ACHN (cell line): ENCODE results near the gene TTC31.
A peak's percentile ranks its signal among the peaks of the same experiment; 100 is the strongest.

Source experiments
- DNase-seq: peaks from one replicate; pipeline ENCODE4 v3.0.0-alpha.2; 2015
- in situ Hi-C: cut with HindIII; loops from 2 replicates; pipeline ENCODE4 v1.10.0; 2017; ENCODE audit warnings: low sequenced_read_pairs, low pct_ligation_motif_present, low pct_unique_long_range_greater_than_20kb

TTC31 gene

DNA sequence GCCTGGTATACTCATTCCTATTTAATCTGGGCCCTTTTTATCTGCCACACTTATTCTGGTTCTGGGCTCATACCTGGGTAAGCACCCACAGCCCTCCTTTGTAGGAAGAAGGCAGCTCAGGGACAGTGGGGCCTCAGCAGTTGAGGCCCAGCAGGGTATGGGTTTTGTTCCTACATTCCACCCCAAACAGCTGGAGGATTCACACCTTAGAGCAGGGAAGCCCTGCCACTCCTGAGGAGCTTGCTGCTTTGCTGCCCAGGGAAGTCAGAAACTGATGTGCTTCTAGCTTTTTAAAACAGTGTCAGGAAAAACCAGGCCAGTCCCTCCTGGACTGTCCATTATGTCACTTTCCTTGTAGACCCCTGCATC, 17.7 kb downstream of the TTC31 start:
- in situ Hi-C loops, result no loop called here
- DNase-seq, result no peak

DNA sequence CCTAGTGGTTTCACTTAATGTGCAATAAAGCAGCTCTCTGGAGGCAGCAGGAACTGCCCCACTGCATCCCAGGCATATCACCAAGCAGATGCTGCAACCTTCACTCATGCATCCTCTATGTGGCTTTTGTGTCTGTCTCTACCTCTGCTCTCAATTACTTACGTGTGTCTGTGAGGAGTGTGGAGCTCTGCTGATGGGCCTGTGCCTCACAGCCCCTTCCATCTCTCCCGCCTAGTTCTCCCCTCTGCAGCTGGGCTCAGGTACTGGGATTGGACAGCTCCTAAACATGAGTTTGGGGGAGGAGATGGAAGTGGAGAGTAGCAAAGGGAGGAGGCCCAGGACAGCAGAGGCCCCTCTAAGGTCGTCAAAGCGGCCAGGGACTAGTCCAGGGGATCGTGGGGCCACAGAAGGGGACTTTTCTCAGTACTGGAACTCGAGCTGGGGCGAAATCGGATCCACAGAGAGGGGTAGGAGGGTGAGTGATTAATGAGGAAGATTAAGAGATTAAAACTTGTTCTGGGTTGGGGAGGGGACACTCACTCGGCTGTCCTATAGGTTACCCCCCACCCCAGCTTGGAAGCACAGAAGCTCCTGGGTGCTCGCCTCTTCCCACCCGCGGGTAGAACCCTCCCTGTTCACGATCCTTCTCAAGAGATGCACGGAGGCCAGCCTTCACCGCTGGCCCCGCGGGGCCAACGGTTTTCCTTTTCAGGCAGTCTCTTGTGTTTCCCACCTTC, 18.6 kb downstream of the TTC31 start:
- no peak for DNase-seq
- in situ Hi-C loops, result no loop called here

DNA sequence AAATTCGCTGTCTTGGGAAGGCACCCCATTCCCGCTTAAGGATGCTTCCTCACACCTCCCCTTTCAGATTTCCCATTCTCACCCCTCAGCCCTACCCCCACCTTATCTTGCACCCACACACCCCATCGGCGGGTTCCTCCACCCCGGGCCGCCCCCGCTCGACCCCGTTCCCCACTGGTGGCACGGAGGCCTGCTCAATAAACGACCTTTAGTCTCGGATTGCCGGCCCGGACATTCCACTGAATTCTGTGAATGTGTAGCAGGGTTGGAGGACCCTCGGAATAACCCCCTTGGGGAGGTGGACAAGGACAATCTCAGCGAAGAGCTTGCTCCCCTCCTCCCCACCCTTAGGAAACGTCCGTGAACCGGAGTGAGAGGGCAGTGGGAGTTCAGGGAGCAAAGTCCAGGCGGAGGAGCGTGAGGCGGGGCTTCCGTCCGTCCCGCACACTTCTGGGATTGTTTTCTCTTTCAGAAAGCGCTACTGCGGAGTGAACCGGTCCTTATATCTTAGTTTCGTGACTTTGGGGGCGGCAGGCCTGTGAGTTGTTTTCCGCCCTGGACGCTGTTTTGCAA, 19.4 kb downstream of the TTC31 start:
- peak; percentile 56 for DNase-seq
- in situ Hi-C loops, result no loop called here

DNA sequence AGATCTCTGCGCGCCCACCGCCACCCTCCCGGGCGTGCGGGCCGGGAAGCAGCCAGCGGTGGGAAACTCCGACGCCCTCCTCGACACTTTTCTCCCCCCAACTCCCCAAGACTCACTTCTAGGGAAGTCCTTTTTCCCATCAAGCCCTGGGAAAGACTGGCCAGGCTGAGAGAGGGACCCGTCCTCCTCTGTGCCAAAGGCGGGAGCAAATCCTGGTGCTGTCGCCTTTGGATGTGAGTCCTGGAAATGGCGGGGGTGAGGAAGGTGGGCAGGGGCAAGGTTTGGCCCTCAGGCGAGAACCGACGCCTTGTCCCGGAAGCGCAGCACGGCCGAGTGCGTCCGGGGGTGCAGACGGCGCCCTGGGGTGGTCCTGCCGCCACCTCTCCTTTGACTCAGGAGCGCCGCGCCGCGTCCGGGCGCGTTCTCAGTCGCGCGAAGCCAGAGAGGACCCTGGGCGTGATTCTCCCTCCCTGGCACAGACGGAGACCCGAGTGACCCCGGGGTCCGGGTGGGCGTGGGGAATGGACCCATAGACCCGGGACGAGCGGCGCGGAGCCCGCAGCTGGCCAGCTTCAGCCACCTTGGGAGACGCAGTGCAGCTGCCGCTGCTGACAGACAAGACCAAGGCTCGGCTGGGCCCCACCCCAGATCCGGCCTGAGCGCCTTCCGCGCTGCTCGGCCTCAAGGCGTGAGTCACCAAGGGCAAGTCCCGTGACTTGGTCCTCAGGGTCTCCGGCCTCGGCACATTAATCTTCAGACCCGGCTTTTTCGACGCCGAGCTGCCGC, 20.0 kb downstream of the TTC31 start:
- in situ Hi-C loops, result no loop called here
- DNase-seq, result peak; percentile 81

DNA sequence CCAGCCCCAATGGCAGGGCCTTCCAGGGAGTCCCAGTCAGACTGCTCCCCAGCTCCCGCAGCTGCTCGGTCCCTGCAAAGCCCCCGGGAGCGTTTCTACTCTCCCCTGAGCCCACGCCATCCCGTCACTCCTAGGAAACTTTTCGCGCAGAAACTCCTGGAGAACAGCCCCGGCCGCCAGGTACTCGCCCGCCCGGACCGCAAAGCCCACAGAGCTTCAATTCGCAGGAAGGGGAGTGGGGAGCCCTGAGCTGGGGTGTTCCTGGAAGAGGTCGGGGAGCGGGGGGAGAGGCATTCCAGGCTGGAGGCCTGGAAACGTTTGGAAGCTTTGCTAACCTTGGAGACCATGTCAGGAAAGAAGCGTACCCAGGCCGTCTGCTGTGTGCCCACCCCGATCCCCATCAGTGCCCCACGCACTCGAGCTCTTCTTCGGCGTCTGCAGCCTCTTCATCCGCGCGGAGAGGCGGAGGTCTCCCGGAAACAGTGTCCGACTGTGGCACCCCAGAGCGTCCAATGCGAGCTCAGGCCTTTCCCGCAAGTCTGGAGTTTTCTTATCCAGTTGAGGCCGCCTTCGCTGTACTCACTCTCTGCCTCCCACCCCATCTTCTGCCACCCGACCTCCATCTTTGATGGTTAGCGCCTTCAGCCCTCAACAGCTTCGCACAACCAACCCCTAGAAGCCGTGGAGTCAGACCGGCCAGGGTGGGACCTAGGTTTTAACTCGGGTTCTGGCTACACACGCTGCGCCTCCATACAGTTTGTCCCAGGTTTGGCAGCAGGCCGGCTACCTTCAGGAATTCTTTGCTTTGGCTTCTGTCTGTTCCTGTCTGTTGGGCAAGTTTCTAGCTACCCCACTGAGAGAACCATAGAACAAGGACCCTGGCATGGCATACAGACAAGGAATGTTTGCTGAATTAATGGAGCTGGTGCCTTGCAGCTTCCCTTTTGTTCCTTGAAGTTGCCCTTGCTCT, 20.9 kb downstream of the TTC31 start:
- no peak for DNase-seq
- in situ Hi-C loops, result no loop called here

DNA sequence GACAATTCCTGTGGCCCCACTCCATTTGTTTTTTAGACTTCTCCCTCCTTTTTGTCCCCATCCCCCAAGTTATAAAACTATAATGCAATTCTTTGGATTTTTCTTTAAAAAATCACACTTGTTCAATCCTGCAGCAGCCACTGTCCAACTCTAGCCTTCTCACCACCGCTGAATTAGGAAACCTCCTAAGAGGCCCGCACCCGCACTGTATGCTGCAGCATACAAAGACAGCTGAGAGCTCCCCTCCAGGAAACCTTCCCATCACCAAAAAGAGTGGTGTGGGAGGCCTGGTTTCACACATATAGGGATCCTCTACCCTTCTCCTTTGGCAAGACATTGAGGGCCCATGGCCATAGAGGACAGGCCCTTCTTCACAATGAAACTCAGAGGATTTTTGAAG, 21.7 kb downstream of the TTC31 start:
- in situ Hi-C loops, result no loop called here

DNA sequence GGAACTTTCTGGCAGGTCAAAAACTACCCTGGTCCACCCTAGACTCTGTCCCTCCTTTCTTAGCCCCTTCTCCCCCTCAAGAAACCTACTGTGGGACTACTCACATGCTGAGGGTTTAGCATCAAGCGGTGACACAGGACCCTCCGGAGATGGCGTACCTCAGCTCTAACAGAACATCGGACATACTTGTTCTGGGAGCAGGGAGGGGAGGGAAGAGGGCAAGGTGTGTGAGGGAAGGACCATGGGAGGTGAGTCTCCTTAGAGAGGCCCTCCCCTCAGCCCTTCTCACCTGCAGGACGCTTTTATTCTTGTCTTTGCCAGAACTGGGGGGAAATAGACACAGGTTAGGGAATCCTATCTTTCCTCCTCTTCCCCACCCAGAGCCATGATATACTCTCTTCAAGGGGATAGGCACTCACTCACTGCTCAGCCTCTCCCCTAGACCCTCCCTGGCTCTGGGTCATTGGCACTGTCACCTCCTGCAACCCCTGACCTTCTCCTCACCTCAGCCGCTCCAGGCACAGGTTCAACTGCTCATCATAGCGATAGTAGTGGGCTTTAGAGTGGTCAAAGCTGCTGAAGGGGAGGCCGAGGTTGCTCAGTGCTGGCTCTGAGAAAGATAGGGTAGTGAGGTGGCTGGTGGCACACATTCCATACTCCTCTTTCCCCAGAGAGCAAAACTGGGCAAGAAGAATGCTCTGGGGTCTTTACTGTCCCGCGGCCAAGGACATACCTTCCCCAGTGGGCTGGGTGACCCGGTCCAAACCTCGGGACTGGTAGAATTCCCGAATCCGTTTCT, 22.8 kb downstream of the TTC31 start:
- no peak for DNase-seq
- in situ Hi-C loops, result no loop called here

More for the DNA sequence above, 21.7 kb downstream of the TTC31 start:
- DNase-seq, result no peak

DNA sequence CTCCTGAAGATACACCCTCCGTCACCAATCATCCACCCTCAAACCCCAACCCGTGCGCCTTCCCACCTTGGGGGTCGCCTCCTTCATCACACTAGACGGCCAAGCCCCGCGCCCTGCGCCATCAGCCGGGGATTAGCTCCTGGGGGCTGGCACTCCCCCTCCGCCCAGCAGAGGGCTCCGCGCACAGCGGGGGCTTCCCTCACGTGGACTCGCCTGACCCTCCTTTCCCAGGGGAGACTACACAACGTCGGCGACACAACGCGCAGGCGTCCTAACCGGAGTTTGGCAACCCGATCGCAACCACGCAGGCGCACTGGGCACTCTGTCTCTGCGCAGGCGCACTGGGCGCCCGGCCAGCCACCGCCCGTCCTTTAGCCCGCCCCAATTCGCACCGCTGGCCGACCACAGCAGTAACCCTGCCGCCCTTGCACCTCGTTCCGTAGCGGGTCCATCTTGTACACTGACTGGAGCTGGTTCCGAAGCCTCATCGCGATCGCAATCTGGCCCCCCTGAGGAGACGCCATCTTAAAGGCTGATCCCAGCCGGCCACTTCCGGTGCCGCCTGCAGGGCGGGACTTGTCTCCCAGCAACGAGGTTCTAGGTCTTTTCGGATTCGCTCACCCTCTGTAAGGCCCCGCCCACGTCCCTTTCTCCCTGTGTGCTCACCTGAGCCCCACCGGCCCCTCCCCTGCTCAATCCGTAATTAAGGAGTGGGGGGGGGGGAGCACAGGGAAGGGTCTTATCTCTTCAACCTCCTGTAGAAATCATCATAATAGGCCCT, 24.5 kb downstream of the TTC31 start, which contains the start of gene PCGF1:
TSS of gene PCGF1 (minus strand) at position 551 of the 781 bp plus-strand sequence. CDS start at position 524, 27 bp downstream.
- DNase-seq, result peak; percentile 99
- in situ Hi-C loops, result no loop called here

DNA sequence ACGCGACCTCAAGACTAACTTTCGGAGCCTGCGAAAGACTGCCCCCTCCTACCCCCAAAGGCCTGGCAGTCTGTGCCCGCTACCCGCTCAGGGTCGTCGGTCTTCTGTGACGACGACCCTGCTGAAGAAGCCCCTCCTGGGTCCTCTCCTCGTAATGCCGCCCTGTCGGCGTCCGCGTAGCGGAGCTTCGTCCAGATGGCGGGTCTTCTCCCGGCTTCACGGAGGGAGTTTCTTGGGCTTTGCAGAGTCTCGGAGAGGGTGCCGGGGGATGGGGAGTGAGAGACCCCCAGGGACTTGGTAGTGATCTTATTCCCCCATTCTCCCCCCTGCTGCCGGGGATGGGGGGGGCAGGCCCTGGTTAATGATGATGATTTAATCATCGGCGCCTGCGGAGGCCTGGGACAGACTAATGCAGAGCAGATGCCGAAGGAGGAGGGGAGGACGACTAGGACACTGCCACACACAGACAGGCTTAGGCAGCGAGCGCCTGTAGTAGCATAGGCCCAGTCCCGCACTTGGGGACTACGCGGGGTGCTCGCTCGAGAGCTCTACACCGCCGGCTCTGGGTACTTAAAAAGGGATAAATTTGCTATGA, 25.1 kb downstream of the TTC31 start:
- peak; percentile 32 for DNase-seq
- in situ Hi-C loops, result no loop called here

DNA sequence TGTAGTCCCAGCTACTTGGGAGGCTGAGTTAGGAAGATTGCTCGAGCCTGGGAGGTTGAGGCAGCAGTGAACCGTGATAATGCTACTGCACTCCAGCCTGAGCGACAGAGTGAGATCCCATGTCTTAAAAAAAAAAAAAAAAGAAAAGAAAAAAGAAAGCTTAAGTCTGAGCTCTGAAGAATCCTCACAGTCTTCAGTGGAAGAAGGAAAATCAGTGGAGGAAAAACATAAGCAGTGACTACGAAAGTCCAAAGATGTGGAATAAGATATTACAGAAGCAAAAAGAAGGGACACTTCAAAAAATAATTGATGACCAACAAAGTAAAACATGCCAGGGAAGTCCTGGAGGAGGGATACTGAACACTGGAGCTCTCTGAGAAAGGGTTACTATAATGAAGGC, 27.4 kb downstream of the TTC31 start:
- in situ Hi-C loops, result no loop called here
- DNase-seq, result no peak

DNA sequence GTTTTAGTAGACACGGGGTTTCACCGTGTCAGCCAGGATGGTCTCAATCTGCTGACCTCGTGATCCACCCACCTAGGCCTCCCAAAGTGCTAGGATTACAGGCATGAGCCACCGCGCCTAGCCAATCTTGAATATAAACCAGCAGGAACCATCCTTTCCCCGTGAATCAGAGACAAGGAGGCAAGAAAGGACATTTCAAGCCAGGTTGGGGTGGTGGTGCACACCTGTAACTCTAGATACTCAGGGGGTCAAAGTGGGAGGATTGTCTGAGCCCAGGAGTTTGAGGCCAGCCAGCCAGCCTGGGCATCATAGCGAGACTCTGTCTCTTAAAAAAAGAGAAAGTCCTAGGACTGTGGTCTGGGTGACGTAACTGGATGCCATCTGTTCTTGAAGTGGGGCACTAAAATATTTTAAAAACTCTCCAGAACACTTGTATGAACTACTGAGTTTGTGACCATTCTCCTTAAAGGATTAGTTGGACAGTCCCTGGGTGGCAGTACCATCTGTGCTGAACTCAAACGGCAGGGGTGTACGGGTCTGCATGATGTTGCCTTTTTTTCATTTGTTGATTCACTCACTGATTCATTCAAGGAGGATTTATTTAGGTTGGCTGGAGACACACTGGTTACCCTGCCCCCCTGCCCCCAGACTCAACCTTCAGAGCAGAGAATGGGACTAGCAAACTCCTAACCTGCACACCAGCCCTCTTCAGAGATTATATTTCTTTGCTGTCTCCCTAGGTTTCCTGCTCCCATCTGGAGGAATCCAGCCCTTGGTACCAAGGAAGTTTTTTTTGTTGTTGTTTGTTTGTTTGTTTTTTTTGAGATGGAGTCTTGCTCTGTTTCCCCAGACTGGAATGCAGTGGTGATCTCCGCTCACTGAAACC, 28.5 kb downstream of the TTC31 start:
- in situ Hi-C loops, result no loop called here
- DNase-seq, result no peak

DNA sequence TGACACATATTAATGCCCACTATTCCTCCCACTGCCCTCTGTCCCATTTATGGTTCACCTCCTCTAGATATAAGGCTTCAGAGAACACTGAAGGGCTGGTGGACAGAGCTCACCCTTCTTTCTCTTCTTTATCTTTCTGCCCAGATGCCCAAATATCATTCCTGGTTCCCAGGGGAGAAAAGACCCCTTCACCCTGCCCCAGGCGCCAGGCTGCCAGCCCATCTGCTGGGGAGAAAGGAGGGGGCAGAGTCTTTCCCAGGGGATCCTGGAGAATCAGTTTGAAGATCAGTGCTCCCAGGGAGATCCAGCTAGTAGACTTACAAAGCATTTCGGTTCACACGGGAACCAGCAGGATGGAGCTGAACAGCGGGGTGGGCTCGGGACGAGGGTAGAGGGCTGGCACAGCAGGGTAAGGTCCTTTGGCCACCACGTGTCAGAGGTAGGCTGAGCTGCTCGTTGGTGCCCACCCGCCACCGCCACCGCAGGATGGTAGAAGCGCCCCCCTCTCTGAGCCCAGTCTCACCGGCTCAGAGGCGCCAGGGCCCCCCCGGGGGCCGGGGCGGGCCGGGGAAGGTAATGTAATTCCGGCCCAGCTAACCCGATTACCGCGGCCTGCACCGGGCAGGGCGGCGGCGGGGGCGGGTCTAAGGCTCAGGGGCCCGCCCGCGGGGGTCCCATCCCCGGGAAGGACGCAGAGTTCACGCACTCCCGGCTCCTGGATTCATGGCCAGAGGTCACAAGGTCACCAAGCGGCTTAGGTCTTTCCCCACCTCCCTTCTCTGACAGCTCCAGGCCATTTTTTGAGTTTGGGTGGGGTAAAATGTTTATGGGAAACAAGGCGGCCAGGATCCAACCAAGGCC, 30.1 kb downstream of the TTC31 start:
- in situ Hi-C loops, result no loop called here

DNA sequence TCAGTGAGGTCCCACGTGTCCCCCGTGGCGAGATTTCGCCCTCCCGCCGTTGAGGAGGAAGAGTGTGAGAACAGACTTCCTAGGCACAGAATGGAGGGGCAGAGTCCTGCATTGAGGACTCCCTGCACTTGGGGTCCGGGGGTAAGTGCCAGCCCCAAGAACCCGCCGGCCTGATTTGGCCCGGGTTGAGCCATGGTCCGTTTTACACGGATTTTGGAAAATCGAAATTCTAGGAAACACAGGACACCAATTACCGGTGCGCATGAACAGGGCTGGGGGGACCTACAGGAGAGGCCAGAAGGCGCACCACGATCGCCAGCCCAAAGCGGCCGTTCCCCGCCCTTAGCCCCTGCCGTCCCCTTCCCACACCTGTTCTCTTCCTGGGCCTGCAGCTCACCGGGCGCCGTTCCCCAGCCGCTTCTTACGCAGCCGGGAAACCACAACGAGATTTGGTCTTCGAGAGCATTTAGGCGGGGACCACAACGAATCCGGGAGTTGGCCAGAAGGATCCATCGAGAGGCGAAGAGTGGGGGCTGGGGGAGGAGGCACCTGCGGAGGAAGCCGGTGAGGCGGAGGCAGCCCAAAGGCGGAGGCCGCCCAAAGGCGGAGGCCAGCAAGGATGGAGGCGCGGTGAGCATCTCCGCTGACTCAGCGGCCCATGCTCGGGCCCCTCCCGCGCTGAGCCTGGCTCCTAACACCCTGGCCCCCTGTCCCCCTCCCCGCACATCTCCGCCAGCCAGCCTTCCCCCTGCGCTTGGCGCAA, 30.9 kb downstream of the TTC31 start:
- no peak for DNase-seq
- in situ Hi-C loops, result no loop called here

More for the DNA sequence above, 30.1 kb downstream of the TTC31 start:
- no peak for DNase-seq
